ENCODE data around the gene FAM171A1.

The FAM171A1 gene

DNA sequence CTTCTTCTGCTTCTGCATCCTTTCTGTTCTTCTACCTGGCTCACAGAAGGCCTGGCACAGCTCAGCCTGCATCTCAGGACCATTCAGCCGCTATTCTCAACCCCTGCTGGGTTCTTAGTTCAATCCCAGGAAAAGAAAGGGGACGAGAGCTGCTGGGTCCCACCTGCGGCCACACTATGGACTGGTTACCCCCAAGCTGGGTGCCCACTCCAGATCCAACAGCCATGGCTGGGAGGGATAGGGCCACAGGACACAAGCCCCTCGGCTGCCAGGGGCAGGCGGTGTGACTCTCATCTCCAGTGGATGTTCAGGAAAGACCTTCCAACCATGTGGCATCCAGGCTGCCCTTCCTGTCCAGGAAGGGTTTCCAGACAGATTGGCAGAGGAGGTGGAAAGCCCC is 105.0 kb downstream of the FAM171A1 start:
- H3K4me1 ChIP-seq (ENCODE audit: control insufficient read depth in 1 of 2, insufficient read depth in 2 of 2, low read length in 2 of 2), result no peaks in the 10 kb centered on the region
- no peak overlapping the region for H3K4me3 ChIP-seq (ENCODE audit: low read depth, low read length)
- H3K79me2 ChIP-seq (ENCODE audit: control insufficient read depth, insufficient read depth, low read length, poor library complexity), result no peaks in the 10 kb centered on the region
- no peak for DNase-seq
- no CpG with 5 or more reads among the region's 5 CpGs for whole genome bisulfite sequencing (ENCODE audit: extremely low coverage, insufficient coverage, insufficient read length)
- H3K9ac ChIP-seq (ENCODE audit: low read length), result no peak overlapping the region
- H3K79me1 ChIP-seq (ENCODE audit: low read length), result no peaks in the 10 kb centered on the region
- no peak overlapping the region for H3K23ac ChIP-seq (ENCODE audit: low read length)
- no peak overlapping the region for H3K27ac ChIP-seq (ENCODE audit: low read depth, low read length)
- no peak overlapping the region for H2BK12ac ChIP-seq (ENCODE audit: low read length)
- no peak overlapping the region for H3K18ac ChIP-seq (ENCODE audit: low read length)
- peaks cover 8% of the 10 kb centered on the region for H3K9me3 ChIP-seq (ENCODE audit: insufficient read depth, low read depth, low read length)
- no peak overlapping the region for H2AK5ac ChIP-seq (ENCODE audit: low read length)
- H4K12ac ChIP-seq (ENCODE audit: low read depth, low read length), result no peak overlapping the region
- H3K27me3 ChIP-seq (ENCODE audit: insufficient read depth, low read length), result no peaks in the 10 kb centered on the region
- no peak overlapping the region for H3K4ac ChIP-seq (ENCODE audit: low read depth, low read length)
- no peak overlapping the region for H4K91ac ChIP-seq (ENCODE audit: low read depth, low read length)
- H3K4me2 ChIP-seq (ENCODE audit: low read length), result no peak overlapping the region
- no peak overlapping the region for H3K14ac ChIP-seq (ENCODE audit: low read length)
- H3K36me3 ChIP-seq (ENCODE audit: control insufficient read depth in 1 of 2, insufficient read depth in 2 of 2, low read length in 2 of 2), result peaks cover 8 to 13% of the 10 kb centered on the region in 2 experiments
- no peak overlapping the region for H2BK120ac ChIP-seq (ENCODE audit: insufficient read depth, low read length, poor library complexity)
- H2BK5ac ChIP-seq (ENCODE audit: low read depth, low read length, poor library complexity), result no peak overlapping the region
- no peak overlapping the region for H2AFZ ChIP-seq (ENCODE audit: insufficient read depth, low read length, poor library complexity)
- no peak overlapping the region for H4K8ac ChIP-seq (ENCODE audit: low read depth, low read length)

DNA sequence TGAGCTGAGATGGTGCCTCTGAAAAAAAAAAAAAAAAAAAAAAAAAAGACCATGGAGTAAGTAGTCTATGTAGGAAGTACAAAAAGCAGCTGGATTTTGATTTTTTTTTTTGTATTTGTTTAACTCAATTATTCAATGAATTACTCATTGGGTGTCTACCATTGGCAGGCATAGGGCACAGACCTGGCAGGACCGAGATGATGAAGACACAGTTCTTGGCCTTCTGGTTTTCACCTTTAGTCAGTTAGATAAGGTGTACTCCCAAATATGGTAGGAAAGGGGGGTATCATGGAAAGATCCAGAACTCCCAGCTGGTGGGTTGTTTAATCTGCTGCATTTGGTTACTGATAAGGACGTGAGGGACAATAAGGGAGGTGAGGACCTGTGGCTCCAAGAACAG is 105.5 kb downstream of the FAM171A1 start:
- H3K79me1 ChIP-seq (ENCODE audit: low read length), result no peaks in the 10 kb centered on the region
- no peak overlapping the region for H3K4me3 ChIP-seq (ENCODE audit: low read depth, low read length)
- no peak overlapping the region for H2BK5ac ChIP-seq (ENCODE audit: low read depth, low read length, poor library complexity)
- H3K36me3 ChIP-seq (ENCODE audit: control insufficient read depth in 1 of 2, insufficient read depth in 2 of 2, low read length in 2 of 2), result peaks cover 8 to 13% of the 10 kb centered on the region in 2 experiments
- H4K8ac ChIP-seq (ENCODE audit: low read depth, low read length), result no peak overlapping the region
- H3K23ac ChIP-seq (ENCODE audit: low read length), result no peak overlapping the region
- H3K9ac ChIP-seq (ENCODE audit: low read length), result no peak overlapping the region
- H2BK120ac ChIP-seq (ENCODE audit: insufficient read depth, low read length, poor library complexity), result no peak overlapping the region
- H3K14ac ChIP-seq (ENCODE audit: low read length), result no peak overlapping the region
- DNase-seq, result no peak
- no peak overlapping the region for H2AK5ac ChIP-seq (ENCODE audit: low read length)
- no peaks in the 10 kb centered on the region for H3K27me3 ChIP-seq (ENCODE audit: insufficient read depth, low read length)
- H3K4me2 ChIP-seq (ENCODE audit: low read length), result no peak overlapping the region
- H3K27ac ChIP-seq (ENCODE audit: low read depth, low read length), result no peak overlapping the region
- no peak overlapping the region for H3K4ac ChIP-seq (ENCODE audit: low read depth, low read length)
- H3K79me2 ChIP-seq (ENCODE audit: control insufficient read depth, insufficient read depth, low read length, poor library complexity), result no peaks in the 10 kb centered on the region
- WGBS (ENCODE audit: extremely low coverage, insufficient coverage, insufficient read length), result no CpG with 5 or more reads among the region's 2 CpGs
- H2BK12ac ChIP-seq (ENCODE audit: low read length), result no peak overlapping the region
- H4K91ac ChIP-seq (ENCODE audit: low read depth, low read length), result no peak overlapping the region
- no peak overlapping the region for H4K12ac ChIP-seq (ENCODE audit: low read depth, low read length)
- H2AFZ ChIP-seq (ENCODE audit: insufficient read depth, low read length, poor library complexity), result no peak overlapping the region
- no peaks in the 10 kb centered on the region for H3K4me1 ChIP-seq (ENCODE audit: control insufficient read depth in 1 of 2, insufficient read depth in 2 of 2, low read length in 2 of 2)
- peaks cover 8% of the 10 kb centered on the region for H3K9me3 ChIP-seq (ENCODE audit: insufficient read depth, low read depth, low read length)
- no peak overlapping the region for H3K18ac ChIP-seq (ENCODE audit: low read length)

DNA sequence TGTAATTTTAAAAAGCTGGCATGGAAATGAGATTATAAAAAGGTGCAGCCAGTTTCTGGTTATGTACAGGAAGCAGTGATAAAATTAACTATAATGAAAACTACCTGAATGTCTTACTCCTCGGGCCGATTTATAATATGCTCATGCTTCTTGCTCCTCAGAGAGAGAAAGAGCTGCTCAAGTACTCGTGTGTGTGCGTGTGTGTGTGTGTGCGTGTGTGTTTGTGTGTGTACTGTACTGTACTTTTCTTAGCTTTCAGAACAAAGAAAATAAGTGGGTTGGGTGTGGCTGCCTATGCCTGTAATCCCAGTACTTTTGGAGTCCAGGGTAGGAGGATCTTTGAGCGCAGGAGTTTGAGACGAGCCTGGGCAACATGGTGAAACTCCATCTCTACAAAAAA is 106.0 kb downstream of the FAM171A1 start:
- Histone ChIP-seq H3K4ac (ENCODE audit: low read depth, low read length) (no peak overlapping the region), H2AFZ (ENCODE audit: insufficient read depth, low read length, poor library complexity) (no peak overlapping the region), H4K12ac (ENCODE audit: low read depth, low read length) (no peak overlapping the region), H3K79me1 (ENCODE audit: low read length) (no peaks in the 10 kb centered on the region), H2BK120ac (ENCODE audit: insufficient read depth, low read length, poor library complexity) (no peak overlapping the region), H3K79me2 (ENCODE audit: control insufficient read depth, insufficient read depth, low read length, poor library complexity) (no peaks in the 10 kb centered on the region), H3K14ac (ENCODE audit: low read length) (no peak overlapping the region), H3K4me1 (ENCODE audit: control insufficient read depth in 1 of 2, insufficient read depth in 2 of 2, low read length in 2 of 2) (no peaks in the 10 kb centered on the region), H3K9ac (ENCODE audit: low read length) (no peak overlapping the region), H3K9me3 (ENCODE audit: insufficient read depth, low read depth, low read length) (peaks cover 4% of the 10 kb centered on the region), H4K8ac (ENCODE audit: low read depth, low read length) (no peak overlapping the region), H3K4me2 (ENCODE audit: low read length) (no peak overlapping the region), H3K18ac (ENCODE audit: low read length) (no peak overlapping the region), H2BK5ac (ENCODE audit: low read depth, low read length, poor library complexity) (no peak overlapping the region), H2AK5ac (ENCODE audit: low read length) (no peak overlapping the region), H2BK12ac (ENCODE audit: low read length) (no peak overlapping the region), H3K4me3 (ENCODE audit: low read depth, low read length) (no peak overlapping the region), H3K36me3 (ENCODE audit: control insufficient read depth in 1 of 2, insufficient read depth in 2 of 2, low read length in 2 of 2) (peaks cover 7 to 13% of the 10 kb centered on the region in 2 experiments), H3K27me3 (ENCODE audit: insufficient read depth, low read length) (no peaks in the 10 kb centered on the region), H4K91ac (ENCODE audit: low read depth, low read length) (no peak overlapping the region), H3K23ac (ENCODE audit: low read length) (no peak overlapping the region), H3K27ac (ENCODE audit: low read depth, low read length) (no peak overlapping the region)
- DNase-seq, result no peak
- WGBS (ENCODE audit: extremely low coverage, insufficient coverage, insufficient read length), result no CpG with 5 or more reads among the region's 7 CpGs

DNA sequence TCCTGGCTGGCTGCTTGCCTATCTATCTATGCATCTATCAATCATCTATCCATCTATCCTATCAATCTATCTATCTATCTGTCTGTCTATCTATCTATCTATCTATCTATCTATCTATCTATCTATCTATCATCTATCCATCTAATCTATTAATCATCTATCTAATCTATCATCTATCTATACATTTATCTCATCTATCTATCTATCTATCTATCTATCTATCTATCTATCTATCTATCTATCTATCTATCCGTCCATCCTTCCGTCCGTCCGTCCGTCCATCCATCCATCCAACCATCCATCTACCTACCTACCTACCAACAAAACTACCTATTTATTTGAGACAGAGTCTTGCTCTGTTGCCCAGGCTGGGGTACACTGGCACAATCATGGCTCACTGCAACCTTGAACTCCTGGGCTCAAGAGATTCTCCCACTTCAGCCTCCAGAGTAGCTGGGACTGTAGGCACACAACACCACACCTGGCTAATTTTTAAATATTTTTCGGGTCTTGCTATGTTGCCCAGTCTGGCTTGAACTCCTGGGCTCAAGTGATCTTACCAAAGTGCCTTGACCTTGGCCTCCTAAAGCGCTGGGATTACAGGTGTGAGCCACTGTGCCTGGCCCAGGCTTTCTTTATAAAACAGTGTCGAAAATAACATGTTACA is 107.3 kb downstream of the FAM171A1 start:
- DNase-seq, result no peak
- no peak overlapping the region for H2AFZ ChIP-seq (ENCODE audit: insufficient read depth, low read length, poor library complexity)
- H2BK120ac ChIP-seq (ENCODE audit: insufficient read depth, low read length, poor library complexity), result no peak overlapping the region
- H3K27ac ChIP-seq (ENCODE audit: low read depth, low read length), result no peak overlapping the region
- no peaks in the 10 kb centered on the region for H3K79me1 ChIP-seq (ENCODE audit: low read length)
- no peaks in the 10 kb centered on the region for H3K4me1 ChIP-seq (ENCODE audit: control insufficient read depth in 1 of 2, insufficient read depth in 2 of 2, low read length in 2 of 2)
- no peak overlapping the region for H3K4me2 ChIP-seq (ENCODE audit: low read length)
- no peak overlapping the region for H4K91ac ChIP-seq (ENCODE audit: low read depth, low read length)
- no peak overlapping the region for H3K18ac ChIP-seq (ENCODE audit: low read length)
- H4K12ac ChIP-seq (ENCODE audit: low read depth, low read length), result no peak overlapping the region
- H3K23ac ChIP-seq (ENCODE audit: low read length), result no peak overlapping the region
- H3K36me3 ChIP-seq (ENCODE audit: control insufficient read depth in 1 of 2, insufficient read depth in 2 of 2, low read length in 2 of 2), result peaks cover 4 to 5% of the 10 kb centered on the region in 2 experiments
- H3K79me2 ChIP-seq (ENCODE audit: control insufficient read depth, insufficient read depth, low read length, poor library complexity), result no peaks in the 10 kb centered on the region
- H4K8ac ChIP-seq (ENCODE audit: low read depth, low read length), result no peak overlapping the region
- WGBS (ENCODE audit: extremely low coverage, insufficient coverage, insufficient read length), result 100% methylated on average over 5 of the region's 8 CpGs
- no peak overlapping the region for H2BK5ac ChIP-seq (ENCODE audit: low read depth, low read length, poor library complexity)
- no peaks in the 10 kb centered on the region for H3K9me3 ChIP-seq (ENCODE audit: insufficient read depth, low read depth, low read length)
- H3K4me3 ChIP-seq (ENCODE audit: low read depth, low read length), result no peak overlapping the region
- H3K27me3 ChIP-seq (ENCODE audit: insufficient read depth, low read length), result no peaks in the 10 kb centered on the region
- no peak overlapping the region for H3K9ac ChIP-seq (ENCODE audit: low read length)
- H3K4ac ChIP-seq (ENCODE audit: low read depth, low read length), result no peak overlapping the region
- H2AK5ac ChIP-seq (ENCODE audit: low read length), result no peak overlapping the region
- H2BK12ac ChIP-seq (ENCODE audit: low read length), result no peak overlapping the region
- no peak overlapping the region for H3K14ac ChIP-seq (ENCODE audit: low read length)

Data from trophoblast cell (in vitro differentiated cells and primary cell).